ENCODE results near the gene CDHR2.

The CDHR2 gene

DNA sequence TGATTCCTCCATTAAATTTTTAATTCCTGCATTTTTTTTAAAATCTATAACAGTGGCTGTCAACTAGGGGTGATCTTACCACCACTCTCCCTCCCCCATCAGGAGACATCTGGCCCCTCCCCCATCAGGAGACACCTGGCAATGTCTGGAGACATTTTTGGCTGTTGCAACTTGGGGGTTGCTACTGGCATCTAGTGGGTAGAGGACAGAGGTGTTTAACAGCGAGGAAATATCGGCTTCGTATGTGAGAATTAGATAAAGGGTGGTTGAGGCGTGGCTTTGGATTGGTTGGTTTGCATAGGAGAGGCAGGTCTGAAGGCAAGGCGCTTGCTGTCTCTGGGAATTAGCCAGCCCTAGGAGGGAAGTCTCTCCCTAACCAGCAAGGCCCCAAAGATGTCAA is 10.5 kb downstream of the CDHR2 start:
- no peak for TF ChIP-seq YY1 (IDR thresholded peaks at IDR 0.05; ENCODE audit: insufficient read depth, insufficient read length)
- no peak for TF ChIP-seq ZNF274 (IDR thresholded peaks at IDR 0.05; ENCODE audit: low read depth, low read length)
- no peak for TF ChIP-seq SUZ12 (IDR thresholded peaks at IDR 0.05; ENCODE audit: extremely low read depth, insufficient read depth, insufficient read length)

DNA sequence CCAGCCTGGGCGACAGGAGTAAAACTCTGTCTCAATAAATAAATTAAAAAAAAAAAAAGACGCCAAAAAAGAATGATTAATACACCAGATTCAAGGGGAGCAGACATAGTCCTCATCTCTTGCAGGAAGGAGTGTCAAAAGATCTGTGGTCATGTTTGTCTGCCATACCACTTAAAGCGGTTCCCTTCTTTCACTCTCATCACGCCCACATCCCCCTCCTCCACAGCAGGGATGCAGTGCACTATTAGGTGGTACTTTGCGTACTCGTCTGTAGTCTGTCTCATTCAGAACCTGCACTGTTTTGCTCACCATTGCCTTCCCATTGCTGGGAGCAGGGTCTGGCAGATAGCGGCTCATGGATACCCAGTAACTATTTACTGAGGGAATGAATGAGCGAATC is 11.2 kb downstream of the CDHR2 start:
- H3K27me3 ChIP-seq (ENCODE audit: insufficient read depth, insufficient read length), result no peaks in the 10 kb centered on the region
- no peak for TF ChIP-seq ZNF274 (IDR thresholded peaks at IDR 0.05; ENCODE audit: low read depth, low read length)
- no peak for TF ChIP-seq YY1 (IDR thresholded peaks at IDR 0.05; ENCODE audit: insufficient read depth, insufficient read length)
- H3K4me1 ChIP-seq (ENCODE audit: insufficient read depth, insufficient read length), result no peaks in the 10 kb centered on the region
- H3K36me3 ChIP-seq (ENCODE audit: insufficient read depth, insufficient read length, low read length), result no peaks in the 10 kb centered on the region
- H3K9ac ChIP-seq (ENCODE audit: insufficient read length, low read depth), result no peak overlapping the region
- no peak for DNase-seq (ENCODE audit: low read depth, low spot score)
- no peaks in the 10 kb centered on the region for H3K9me3 ChIP-seq (ENCODE audit: insufficient read depth, low read length)
- no peak overlapping the region for H3K4me3 ChIP-seq (ENCODE audit: insufficient read length, low read depth)

More for the DNA sequence above, 10.5 kb downstream of the CDHR2 start:
- Histone ChIP-seq H3K27me3 (ENCODE audit: insufficient read depth, insufficient read length) (no peaks in the 10 kb centered on the region), H3K4me1 (ENCODE audit: insufficient read depth, insufficient read length) (peaks cover 4% of the 10 kb centered on the region), H3K36me3 (ENCODE audit: insufficient read depth, insufficient read length, low read length) (no peaks in the 10 kb centered on the region), H3K4me3 (ENCODE audit: insufficient read length, low read depth) (no peak overlapping the region), H3K9ac (ENCODE audit: insufficient read length, low read depth) (no peak overlapping the region), H3K9me3 (ENCODE audit: insufficient read depth, low read length) (no peaks in the 10 kb centered on the region)
- DNase-seq (ENCODE audit: low read depth, low spot score), result no peak

DNA sequence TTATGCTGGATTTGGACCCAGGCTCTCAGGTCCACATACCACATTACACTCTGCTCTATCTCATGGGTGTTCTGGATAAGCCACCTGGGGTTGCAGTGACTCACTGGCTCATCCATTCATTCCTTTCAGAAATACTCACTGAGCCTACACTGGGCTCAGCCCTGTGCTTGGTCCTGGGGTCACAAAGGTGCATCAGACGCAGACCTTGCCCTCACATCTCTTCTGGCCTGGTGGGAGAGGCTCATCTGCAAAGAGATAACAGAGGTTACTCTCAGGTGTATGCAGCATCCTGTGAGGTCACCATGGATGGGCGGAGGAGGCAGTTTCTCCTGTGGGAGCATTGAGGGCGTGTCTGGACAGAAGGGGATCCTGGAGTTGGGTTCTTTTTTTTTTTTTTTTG is 12.1 kb downstream of the CDHR2 start:
- no peak for DNase-seq (ENCODE audit: low read depth, low spot score)
- Histone ChIP-seq H3K9ac (ENCODE audit: insufficient read length, low read depth) (no peak overlapping the region), H3K4me1 (ENCODE audit: insufficient read depth, insufficient read length) (no peaks in the 10 kb centered on the region), H3K9me3 (ENCODE audit: insufficient read depth, low read length) (no peaks in the 10 kb centered on the region), H3K36me3 (ENCODE audit: insufficient read depth, insufficient read length, low read length) (no peaks in the 10 kb centered on the region), H3K4me3 (ENCODE audit: insufficient read length, low read depth) (no peak overlapping the region), H3K27me3 (ENCODE audit: insufficient read depth, insufficient read length) (no peaks in the 10 kb centered on the region)
- no peak for TF ChIP-seq YY1 (IDR thresholded peaks at IDR 0.05; ENCODE audit: insufficient read depth, insufficient read length)
- no peak for TF ChIP-seq ZNF274 (IDR thresholded peaks at IDR 0.05; ENCODE audit: low read depth, low read length)
- TF ChIP-seq SUZ12 (IDR thresholded peaks at IDR 0.05; ENCODE audit: extremely low read depth, insufficient read depth, insufficient read length), result no peak

DNA sequence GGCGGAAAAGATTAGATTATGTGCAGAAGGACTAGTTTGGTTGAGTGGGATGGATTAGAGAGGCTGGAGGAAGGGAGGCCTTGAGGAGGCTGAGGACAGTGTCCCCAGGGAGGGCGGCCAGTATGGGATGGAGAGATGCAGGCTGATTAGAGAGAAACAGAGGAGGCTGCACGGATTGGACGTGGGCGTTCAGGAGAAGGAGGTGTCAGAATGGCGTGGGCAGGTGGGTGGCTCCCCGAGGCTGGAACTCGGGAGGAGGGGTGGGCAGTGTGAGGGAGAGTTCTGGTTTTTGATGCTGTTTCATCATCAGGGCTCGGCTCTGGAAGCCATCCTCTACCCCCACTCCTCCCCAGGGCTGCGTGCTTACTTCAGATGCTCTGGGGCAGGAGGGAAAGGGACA is 13.0 kb downstream of the CDHR2 start:
- DNase-seq (ENCODE audit: low read depth, low spot score), result no peak
- TF ChIP-seq ZNF274 (IDR thresholded peaks at IDR 0.05; ENCODE audit: low read depth, low read length) (no peak), YY1 (IDR thresholded peaks at IDR 0.05; ENCODE audit: insufficient read depth, insufficient read length) (no peak), SUZ12 (IDR thresholded peaks at IDR 0.05; ENCODE audit: extremely low read depth, insufficient read depth, insufficient read length) (no peak)
- H3K4me3 ChIP-seq (ENCODE audit: insufficient read length, low read depth), result no peak overlapping the region
- H3K4me1 ChIP-seq (ENCODE audit: insufficient read depth, insufficient read length), result no peaks in the 10 kb centered on the region
- no peak overlapping the region for H3K9ac ChIP-seq (ENCODE audit: insufficient read length, low read depth)
- H3K9me3 ChIP-seq (ENCODE audit: insufficient read depth, low read length), result peaks cover 7% of the 10 kb centered on the region; the same call in 1 of the 2 replicates
- no peaks in the 10 kb centered on the region for H3K27me3 ChIP-seq (ENCODE audit: insufficient read depth, insufficient read length)
- no peaks in the 10 kb centered on the region for H3K36me3 ChIP-seq (ENCODE audit: insufficient read depth, insufficient read length, low read length)

DNA sequence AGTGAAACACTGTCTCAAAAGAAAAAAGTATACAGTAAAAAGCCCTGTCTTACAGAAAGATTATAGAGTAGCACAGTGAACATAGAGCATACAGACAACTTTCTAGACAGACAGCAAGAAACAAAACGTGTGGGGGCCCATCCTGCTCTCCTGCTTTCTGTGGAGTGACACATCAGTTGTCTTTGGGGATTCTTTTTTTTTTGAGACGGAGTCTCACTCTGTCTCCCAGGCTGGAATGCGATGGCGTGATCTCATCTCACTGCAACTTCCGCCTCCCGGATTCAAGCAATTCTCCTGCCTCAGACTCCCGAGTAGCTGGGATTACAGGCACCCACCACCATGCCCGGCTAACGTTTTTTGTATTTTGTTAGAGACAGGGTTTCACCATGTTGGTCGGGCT is 14.9 kb downstream of the CDHR2 start:
- no peak for TF ChIP-seq YY1 (IDR thresholded peaks at IDR 0.05; ENCODE audit: insufficient read depth, insufficient read length)
- no peak for TF ChIP-seq SUZ12 (IDR thresholded peaks at IDR 0.05; ENCODE audit: extremely low read depth, insufficient read depth, insufficient read length)
- TF ChIP-seq ZNF274 (IDR thresholded peaks at IDR 0.05; ENCODE audit: low read depth, low read length), result no peak
- no peak overlapping the region for H3K9ac ChIP-seq (ENCODE audit: insufficient read length, low read depth)
- no peaks in the 10 kb centered on the region for H3K36me3 ChIP-seq (ENCODE audit: insufficient read depth, insufficient read length, low read length)
- H3K4me3 ChIP-seq (ENCODE audit: insufficient read length, low read depth), result no peak overlapping the region
- H3K27me3 ChIP-seq (ENCODE audit: insufficient read depth, insufficient read length), result no peaks in the 10 kb centered on the region
- H3K4me1 ChIP-seq (ENCODE audit: insufficient read depth, insufficient read length), result no peaks in the 10 kb centered on the region
- peaks cover 7% of the 10 kb centered on the region; the same call in 1 of the 2 replicates for H3K9me3 ChIP-seq (ENCODE audit: insufficient read depth, low read length)
- no peak for DNase-seq (ENCODE audit: low read depth, low spot score)

DNA sequence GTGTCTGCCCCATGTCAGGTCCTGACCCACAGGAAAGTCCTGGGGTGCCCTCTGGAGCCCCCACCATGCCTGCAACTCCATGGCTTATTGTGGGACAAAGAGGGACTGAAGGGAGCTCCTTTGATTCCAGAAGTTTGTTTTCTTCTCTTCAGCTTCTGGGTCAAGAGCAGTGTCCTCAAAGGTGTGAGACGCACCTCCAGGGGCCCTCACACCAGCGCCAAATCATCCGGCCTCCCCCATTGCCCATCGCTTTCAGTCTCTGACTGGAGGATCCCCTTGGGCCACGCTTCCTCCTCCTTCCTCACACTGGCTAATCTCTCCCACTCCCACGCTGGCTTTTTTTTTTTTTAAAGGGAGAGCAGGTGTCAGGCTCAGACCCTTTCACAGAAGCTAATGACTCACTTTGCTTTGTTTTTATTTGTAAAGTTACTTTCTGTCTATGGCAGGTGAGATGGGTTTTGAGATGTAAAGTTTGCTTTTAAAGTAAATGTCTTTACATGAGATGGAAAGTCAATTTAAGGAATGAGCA is 16.7 kb downstream of the CDHR2 start:
- DNase-seq (ENCODE audit: low read depth, low spot score), result no peak
- H3K9me3 ChIP-seq (ENCODE audit: insufficient read depth, low read length), result peaks cover 7% of the 10 kb centered on the region; the same call in 1 of the 2 replicates

DNA sequence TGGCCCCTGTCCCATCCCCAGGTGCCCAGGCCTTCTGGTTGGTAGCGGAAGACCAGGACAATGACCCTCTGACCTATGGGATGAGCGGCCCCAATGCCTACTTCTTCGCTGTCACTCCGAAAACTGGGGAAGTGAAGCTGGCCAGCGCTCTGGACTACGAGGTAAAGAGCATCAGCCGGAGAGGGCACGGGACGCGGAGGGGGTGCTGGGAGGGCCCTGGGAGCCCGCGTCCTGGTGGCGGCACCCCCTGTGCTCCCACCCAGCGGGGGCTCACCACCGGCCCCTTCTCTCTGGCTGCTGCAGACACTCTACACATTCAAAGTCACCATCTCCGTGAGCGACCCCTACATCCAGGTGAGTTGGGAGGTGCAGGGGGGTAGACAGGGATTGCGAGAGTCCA is 19.5 kb downstream of the CDHR2 start:
- no peak overlapping the region for H3K4me3 ChIP-seq (ENCODE audit: insufficient read length, low read depth)
- no peak for DNase-seq (ENCODE audit: low read depth, low spot score)
- H3K4me1 ChIP-seq (ENCODE audit: insufficient read depth, insufficient read length), result peaks cover 3% of the 10 kb centered on the region
- no peak overlapping the region for H3K9ac ChIP-seq (ENCODE audit: insufficient read length, low read depth)
- H3K9me3 ChIP-seq (ENCODE audit: insufficient read depth, low read length), result peaks cover 7% of the 10 kb centered on the region; the same call in 1 of the 2 replicates
- H3K27me3 ChIP-seq (ENCODE audit: insufficient read depth, insufficient read length), result no peaks in the 10 kb centered on the region
- no peaks in the 10 kb centered on the region for H3K36me3 ChIP-seq (ENCODE audit: insufficient read depth, insufficient read length, low read length)
- TF ChIP-seq YY1 (IDR thresholded peaks at IDR 0.05; ENCODE audit: insufficient read depth, insufficient read length) (no peak), ZNF274 (IDR thresholded peaks at IDR 0.05; ENCODE audit: low read depth, low read length) (no peak), SUZ12 (IDR thresholded peaks at IDR 0.05; ENCODE audit: extremely low read depth, insufficient read depth, insufficient read length) (no peak)

More for the DNA sequence above, 16.7 kb downstream of the CDHR2 start:
- H3K9ac ChIP-seq (ENCODE audit: insufficient read length, low read depth), result no peak overlapping the region
- no peak overlapping the region for H3K4me3 ChIP-seq (ENCODE audit: insufficient read length, low read depth)
- TF ChIP-seq YY1 (IDR thresholded peaks at IDR 0.05; ENCODE audit: insufficient read depth, insufficient read length) (no peak), ZNF274 (IDR thresholded peaks at IDR 0.05; ENCODE audit: low read depth, low read length) (no peak), SUZ12 (IDR thresholded peaks at IDR 0.05; ENCODE audit: extremely low read depth, insufficient read depth, insufficient read length) (no peak)
- no peaks in the 10 kb centered on the region for H3K36me3 ChIP-seq (ENCODE audit: insufficient read depth, insufficient read length, low read length)
- H3K27me3 ChIP-seq (ENCODE audit: insufficient read depth, insufficient read length), result no peaks in the 10 kb centered on the region
- no peaks in the 10 kb centered on the region for H3K4me1 ChIP-seq (ENCODE audit: insufficient read depth, insufficient read length)

Data from NT2/D1 (cell line).